RKO (cell line): ENCODE results near the gene KRAS.
A peak's percentile ranks its signal among the peaks of the same experiment; 100 is the strongest.

Source experiments
- DNase-seq: peaks from one replicate; pipeline ENCODE4 v3.0.0-alpha.2; 2016; ENCODE audit warnings: low spot score

KRAS gene

GRCh38 chr12:25194722-25195055 lies 56.0 kb downstream of the KRAS start:
- DNase-seq, result no peak

- no peak for DNase-seq
Observed at GRCh38 chr12:25194214-25194613, 56.5 kb downstream of the KRAS start.

DNA sequence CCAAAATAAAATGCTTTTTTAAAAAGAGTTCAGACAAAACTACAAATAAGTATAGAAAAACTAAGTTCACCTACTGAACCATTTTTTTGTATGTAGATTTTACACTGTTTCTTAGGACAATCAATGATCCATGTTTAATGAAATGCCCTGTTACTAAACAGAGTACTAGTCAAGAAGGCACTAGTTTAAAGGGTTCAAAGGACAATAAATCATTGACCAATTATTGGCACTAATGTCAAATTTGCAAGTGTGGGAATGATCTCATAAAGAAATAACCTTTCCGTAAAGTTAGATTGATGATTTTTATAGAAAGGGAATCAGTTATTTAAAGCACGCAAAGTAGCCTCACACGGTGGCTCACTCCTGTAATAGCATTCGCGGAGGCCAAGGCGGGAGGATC lies 59.9 kb downstream of the KRAS start:
- no peak for DNase-seq

DNA sequence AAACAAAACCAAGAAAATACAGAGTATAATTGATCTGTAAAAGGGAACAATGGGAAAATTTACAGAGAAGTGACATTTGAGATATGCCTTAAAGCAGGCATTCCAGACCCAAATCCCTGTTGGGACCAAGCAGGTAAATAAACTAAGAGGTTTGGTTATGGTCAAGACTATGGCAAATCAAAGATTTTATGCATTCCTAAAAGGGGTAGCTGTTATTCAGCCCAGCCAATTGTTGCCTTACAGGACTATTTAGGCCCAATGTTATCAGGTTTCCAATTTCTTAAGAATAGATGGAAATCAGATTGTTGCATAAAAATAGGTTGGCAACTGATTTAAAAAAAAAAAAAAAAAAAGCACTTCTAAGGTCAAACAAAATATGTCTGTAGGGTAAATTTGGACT lies 61.1 kb downstream of the KRAS start:
- no peak for DNase-seq

DNA sequence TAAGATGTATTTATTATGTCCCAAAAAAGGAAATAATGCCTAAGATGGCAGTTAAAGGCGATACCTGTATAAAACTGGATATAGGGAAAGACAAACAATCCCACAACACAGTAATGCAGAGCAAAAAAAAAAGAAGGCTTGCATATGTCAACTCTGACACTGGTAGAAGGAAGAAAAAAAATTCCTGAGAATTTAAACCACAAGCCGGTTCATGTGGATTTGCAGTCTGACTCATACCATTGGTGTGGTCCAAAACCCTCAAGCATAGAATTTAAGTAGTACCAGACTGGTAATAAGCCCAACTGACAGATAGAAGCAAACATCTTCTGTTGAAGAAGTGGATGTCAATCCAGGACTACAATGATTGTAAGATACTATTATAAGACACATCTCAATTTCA lies 62.9 kb downstream of the KRAS start:
- DNase-seq, result no peak

DNA sequence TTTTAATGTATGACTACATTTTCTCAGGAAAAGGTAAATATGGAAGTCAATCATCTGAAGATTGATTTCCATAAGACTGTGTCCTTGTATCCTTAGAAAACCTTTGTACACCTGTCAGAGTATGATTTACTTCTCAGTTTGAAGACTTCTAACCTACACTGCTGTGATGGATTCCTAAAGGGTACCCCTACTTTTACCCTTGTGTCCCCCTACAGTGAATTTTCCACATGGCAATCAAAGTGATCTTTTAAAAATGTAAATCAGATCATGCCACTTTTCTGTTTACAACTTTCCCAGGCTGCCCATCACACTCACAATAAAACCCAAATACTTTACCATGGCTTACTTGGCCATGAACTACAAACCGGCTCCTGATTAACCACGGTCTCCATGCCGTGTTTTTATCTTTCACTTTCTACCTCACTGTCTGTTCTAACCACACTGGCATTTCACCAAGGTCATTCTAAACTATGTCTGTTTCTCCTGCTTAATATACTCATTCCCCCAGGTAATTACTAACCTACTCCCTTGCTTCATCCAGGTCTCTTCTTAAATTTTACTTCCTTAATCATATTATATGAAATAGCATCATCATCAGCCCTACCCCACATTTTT lies 63.8 kb downstream of the KRAS start:
- no peak for DNase-seq

GRCh38 chr12:25186038-25186787 lies 64.5 kb downstream of the KRAS start:
- DNase-seq, result no peak

- DNase-seq, result no peak
Observed at GRCh38 chr12:25184132-25184531, 66.6 kb downstream of the KRAS start.

- no peak for DNase-seq
Observed at GRCh38 chr12:25182765-25183164, 68.0 kb downstream of the KRAS start.

- DNase-seq, result no peak
Observed at GRCh38 chr12:25162866-25163265, 87.9 kb downstream of the KRAS start.

- DNase-seq, result no peak
Observed at GRCh38 chr12:25156061-25156460, 94.7 kb downstream of the KRAS start.

GRCh38 chr12:25155022-25155576 lies 95.6 kb downstream of the KRAS start:
- peak; percentile 45 for DNase-seq
